HepG2 (cell line): ENCODE results near the gene PUS3. TPM values are rescaled to one million over a fixed set of nuclear protein-coding genes. Genes with fewer than 3 reads are reported as not detected.

Experiments used
- ARNTL ChIP-seq: sonication (generic); formaldehyde crosslinking; IDR thresholded peaks from 2 replicates; pipeline ENCODE4 v1.4.0; 2020; ENCODE audit warnings: mild to moderate bottlenecking, missing genetic modification reagents
- BCL6 ChIP-seq: IDR thresholded peaks from 2 replicates; pipeline ENCODE4 v1.6.1; 2016; ENCODE audit warnings: missing genetic modification reagents, missing compliant biosample characterization
- DPF2 ChIP-seq: sonication (generic); formaldehyde crosslinking; IDR thresholded peaks from 2 replicates; pipeline ENCODE4 v1.4.0; 2020; ENCODE audit warnings: mild to moderate bottlenecking, low read depth, missing genetic modification reagents, borderline replicate concordance
- ELF1 ChIP-seq: sonication (generic); formaldehyde crosslinking; IDR thresholded peaks from 2 replicates; pipeline ENCODE4 v1.4.0; 2020; ENCODE audit warnings: missing genetic modification reagents
- EP300 ChIP-seq, 3 experiments: sonication (generic) in 1 of 3; formaldehyde crosslinking in 1 of 3; IDR thresholded peaks; 2 replicates each; pipeline versions ENCODE4 v1.5.1 to v1.6.1; 2011 to 2020; ENCODE audit warnings: low read depth in 2 of 3, low read length in 2 of 3, borderline replicate concordance in 1 of 3, improper control_type of control experiment in 1 of 3, mild to moderate bottlenecking in 1 of 3, missing genetic modification reagents in 1 of 3, moderate library complexity in 1 of 3
- ERF ChIP-seq: IDR thresholded peaks from 2 replicates; pipeline ENCODE4 v1.6.1; 2018; ENCODE audit warnings: missing biosample characterization, missing genetic modification reagents
- GFI1 ChIP-seq: sonication (generic); formaldehyde crosslinking; IDR thresholded peaks from 2 replicates; pipeline ENCODE4 v1.5.0; 2020; ENCODE audit warnings: missing genetic modification reagents, mild to moderate bottlenecking, borderline replicate concordance
- IRF2 ChIP-seq: IDR thresholded peaks from 2 replicates; pipeline ENCODE4 v1.6.1; 2018; ENCODE audit warnings: missing genetic modification reagents, missing compliant biosample characterization
- KLF9 ChIP-seq: IDR thresholded peaks from 2 replicates; pipeline ENCODE4 v1.6.1; 2016; ENCODE audit warnings: low read depth
- MAFF ChIP-seq: IDR thresholded peaks from 2 replicates; pipeline ENCODE4 v1.6.1; 2011; ENCODE audit warnings: low read depth, low read length, improper control_type of control experiment
- MEIS2 ChIP-seq: sonication (generic); formaldehyde crosslinking; IDR thresholded peaks from 2 replicates; pipeline ENCODE4 v1.9.0; 2021; ENCODE audit warnings: mild to moderate bottlenecking, missing genetic modification reagents
- RBFOX2 ChIP-seq: fragments of 200-400 bp; formaldehyde crosslinking; IDR thresholded peaks from 2 replicates; pipeline ENCODE4 v1.6.1; 2017; ENCODE audit warnings: low read depth, mild to moderate bottlenecking, low read length
- RFXAP ChIP-seq: sonication (generic); formaldehyde crosslinking; IDR thresholded peaks from 2 replicates; pipeline ENCODE4 v1.4.0; 2020; ENCODE audit warnings: missing genetic modification reagents, borderline replicate concordance
- SCMH1 ChIP-seq: sonication (generic); formaldehyde crosslinking; IDR thresholded peaks from 2 replicates; pipeline ENCODE4 v1.9.0; 2021; ENCODE audit warnings: missing genetic modification reagents, mild to moderate bottlenecking, borderline replicate concordance
- SOX13 ChIP-seq, 3 experiments: fragments of 450-650 bp in 1 of 3; sonication (generic) in 1 of 3; formaldehyde crosslinking in 1 of 3; IDR thresholded peaks in 2 of 3; conservative IDR thresholded peaks in 1 of 3; 2 replicates each; pipeline versions ENCODE4 v1.5.0 to v1.6.1; 2016 to 2020; ENCODE audit warnings: antibody characterized with exemption in 1 of 3, mild to moderate bottlenecking in 1 of 3, missing compliant biosample characterization in 1 of 3, missing genetic modification reagents in 1 of 3, moderate library complexity in 1 of 3
- SP2 ChIP-seq: sonication (generic); formaldehyde crosslinking; IDR thresholded peaks from 2 replicates; pipeline ENCODE4 v1.5.1; 2020; ENCODE audit warnings: mild to moderate bottlenecking, missing genetic modification reagents
- TEAD3 ChIP-seq: optimal IDR thresholded peaks from 2 replicates; pipeline ENCODE3; 2016; ENCODE audit warnings: borderline replicate concordance
- XRCC5 ChIP-seq: fragments of 200-400 bp; formaldehyde crosslinking; optimal IDR thresholded peaks from 2 replicates; pipeline ENCODE3; 2017; ENCODE audit warnings: mild to moderate bottlenecking, low read length
- ZBTB20 ChIP-seq: sonication (generic); formaldehyde crosslinking; IDR thresholded peaks from 2 replicates; pipeline ENCODE4 v1.8.1; 2023; ENCODE audit warnings: missing genetic modification reagents, low read depth, mild to moderate bottlenecking, borderline replicate concordance
- ZNF292 ChIP-seq: sonication (generic); formaldehyde crosslinking; IDR thresholded peaks from 2 replicates; pipeline ENCODE4 v1.8.1; 2022; ENCODE audit warnings: mild to moderate bottlenecking, low read depth, missing genetic modification reagents, borderline replicate concordance
- ZNF343 ChIP-seq: sonication (generic); formaldehyde crosslinking; IDR thresholded peaks from 2 replicates; pipeline ENCODE4 v1.4.0; 2020; ENCODE audit warnings: mild to moderate bottlenecking, missing genetic modification reagents
- ZNF44 ChIP-seq: sonication (generic); formaldehyde crosslinking; IDR thresholded peaks from 2 replicates; pipeline ENCODE4 v1.5.1; 2020; ENCODE audit warnings: mild to moderate bottlenecking, missing genetic modification reagents
- polyA plus RNA-seq, 8 experiments: library from polyadenylated mRNA; depleted of rRNA in 3 of 8; stranded (reverse) in 7 of 8; unstranded in 1 of 8; fragments of >200 nt; fragmentation: Illumina TruSeq in 4 of 8; extraction: Trizol in 4 of 8; gene quantifications; 2 replicates each; pipeline versions ENCODE4 v1.2.1 to v1.2.3, GENCODE V29; 2011 to 2016; ENCODE audit warnings: low read depth in 4 of 8, missing spikeins in 1 of 8, mixed read lengths in 1 of 8; ENCODE audit not compliant: insufficient read depth in 1 of 8
- total RNA-seq, 5 experiments: library from RNA; depleted of rRNA; stranded (reverse); fragments of >200 nt; fragmentation: Illumina TruSeq; extraction: Trizol; gene quantifications; 2 replicates each; pipeline ENCODE4 v1.2.3, GENCODE V29; 2016; ENCODE audit warnings: low read depth in 1 of 5
- TF ChIP-seq, protein P1 (sequence below): sonication (generic); formaldehyde crosslinking; IDR thresholded peaks from 2 replicates; pipeline ENCODE4 v1.9.0; 2021; ENCODE audit warnings: missing genetic modification reagents, mild to moderate bottlenecking, borderline replicate concordance
- TF ChIP-seq, protein P2 (sequence below): IDR thresholded peaks from 2 replicates; pipeline ENCODE4 v1.6.1; 2016; ENCODE audit warnings: low read depth, borderline replicate concordance
- TF ChIP-seq, protein P3 (sequence below): sonication (generic); formaldehyde crosslinking; IDR thresholded peaks from 2 replicates; pipeline ENCODE4 v1.5.0; 2020; ENCODE audit warnings: mild to moderate bottlenecking, missing genetic modification reagents, moderate library complexity
- TF ChIP-seq, protein P4 (sequence below): sonication (generic); formaldehyde crosslinking; IDR thresholded peaks from 2 replicates; pipeline ENCODE4 v1.4.0; 2020; ENCODE audit warnings: missing genetic modification reagents, mild to moderate bottlenecking, borderline replicate concordance

The PUS3 gene
- total and polyA plus RNA-seq, 2 of the 13 experiments (the other 11 are each of a cell fraction or from before 2014, with no cell fraction given): 6.0 to 18.2 TPM

DNA sequence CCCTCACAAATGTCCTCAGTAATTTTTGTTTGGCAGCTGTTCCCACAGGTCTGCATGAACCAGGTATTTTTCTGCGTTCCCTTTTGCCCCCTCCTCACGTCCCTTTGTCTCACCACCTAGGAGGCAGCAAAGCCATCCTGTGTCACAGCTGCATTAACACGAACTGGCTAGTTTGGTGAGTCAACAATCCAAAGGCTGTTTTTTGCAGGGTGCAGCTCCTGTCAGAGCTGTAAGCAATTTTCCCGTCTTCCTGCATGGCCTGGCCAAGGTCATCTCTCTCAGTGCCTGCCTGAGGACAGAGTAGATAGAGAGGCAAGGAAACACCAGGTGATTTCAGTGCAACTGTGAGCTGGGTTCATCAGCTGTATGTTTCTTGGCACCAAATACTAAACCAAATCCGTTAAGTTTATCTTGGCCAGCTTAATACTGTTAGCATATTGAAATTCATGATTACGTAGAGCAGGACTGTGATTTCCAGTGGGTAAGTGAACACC lies 22.3 kb upstream of the PUS3 start (continued):
- TF ChIP-seq KLF9 (CRISPR knock-in tag) (no peak), DPF2 (CRISPR knock-in tag) (peak; percentile 38; the same call in 1 of the 2 replicates), EP300 (IDR thresholded peaks at IDR 0.05; ENCODE audit: low read depth in 2 of 2, low read length in 2 of 2) (no peak; a peak in 1 of 4 replicates), EP300 (CRISPR knock-in tag; IDR thresholded peaks at IDR 0.05; ENCODE audit: borderline replicate concordance) (peak; percentile 40; the same call in 1 of the 2 replicates), IRF2 (CRISPR knock-in tag) (peak; percentile 56; the same call in 1 of the 2 replicates), XRCC5 (peak; percentile 79), ELF1 (peak; percentile 39; the same call in 1 of the 2 replicates), SCMH1 (CRISPR knock-in tag) (no peak), SOX13 (IDR thresholded peaks at IDR 0.05) (no peak), SOX13 (CRISPR knock-in tag; conservative IDR thresholded peaks at IDR 0.05 in 1 of 2, IDR thresholded peaks at IDR 0.05 in 1 of 2) (peak in 1 of 2 experiments; percentile 58; a peak in 2 of 4 replicates), RBFOX2 (no peak), ZBTB20 (CRISPR knock-in tag) (peak; percentile 62; the same call in 1 of the 2 replicates), RFXAP (CRISPR knock-in tag) (peak; percentile 34; the same call in 1 of the 2 replicates), GFI1 (CRISPR knock-in tag) (peak; percentile 56; the same call in 1 of the 2 replicates), ERF (peak; percentile 81), ARNTL (CRISPR knock-in tag) (no peak), ZNF343 (CRISPR knock-in tag) (no peak), MAFF (0 out of 2 replicates have a peak, but pooled peaks have one; percentile 15), SP2 (CRISPR knock-in tag) (no peak), TEAD3 (peak; percentile 40), ZNF44 (CRISPR knock-in tag) (0 out of 2 replicates have a peak, but pooled peaks have one; percentile 81), MEIS2 (CRISPR knock-in tag) (peak; percentile 72), BCL6 (CRISPR knock-in tag) (peak; percentile 54), ZNF292 (peak; percentile 98; the same call in 1 of the 2 replicates)
- TF ChIP-seq, protein P1, sequence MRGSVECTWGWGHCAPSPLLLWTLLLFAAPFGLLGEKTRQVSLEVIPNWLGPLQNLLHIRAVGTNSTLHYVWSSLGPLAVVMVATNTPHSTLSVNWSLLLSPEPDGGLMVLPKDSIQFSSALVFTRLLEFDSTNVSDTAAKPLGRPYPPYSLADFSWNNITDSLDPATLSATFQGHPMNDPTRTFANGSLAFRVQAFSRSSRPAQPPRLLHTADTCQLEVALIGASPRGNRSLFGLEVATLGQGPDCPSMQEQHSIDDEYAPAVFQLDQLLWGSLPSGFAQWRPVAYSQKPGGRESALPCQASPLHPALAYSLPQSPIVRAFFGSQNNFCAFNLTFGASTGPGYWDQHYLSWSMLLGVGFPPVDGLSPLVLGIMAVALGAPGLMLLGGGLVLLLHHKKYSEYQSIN: no peak
- TF ChIP-seq, protein P2, sequence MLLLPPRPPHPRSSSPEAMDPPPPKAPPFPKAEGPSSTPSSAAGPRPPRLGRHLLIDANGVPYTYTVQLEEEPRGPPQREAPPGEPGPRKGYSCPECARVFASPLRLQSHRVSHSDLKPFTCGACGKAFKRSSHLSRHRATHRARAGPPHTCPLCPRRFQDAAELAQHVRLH (CRISPR knock-in tag): peak; percentile 44; the same call in 1 of the 2 replicates
- TF ChIP-seq, protein P3, sequence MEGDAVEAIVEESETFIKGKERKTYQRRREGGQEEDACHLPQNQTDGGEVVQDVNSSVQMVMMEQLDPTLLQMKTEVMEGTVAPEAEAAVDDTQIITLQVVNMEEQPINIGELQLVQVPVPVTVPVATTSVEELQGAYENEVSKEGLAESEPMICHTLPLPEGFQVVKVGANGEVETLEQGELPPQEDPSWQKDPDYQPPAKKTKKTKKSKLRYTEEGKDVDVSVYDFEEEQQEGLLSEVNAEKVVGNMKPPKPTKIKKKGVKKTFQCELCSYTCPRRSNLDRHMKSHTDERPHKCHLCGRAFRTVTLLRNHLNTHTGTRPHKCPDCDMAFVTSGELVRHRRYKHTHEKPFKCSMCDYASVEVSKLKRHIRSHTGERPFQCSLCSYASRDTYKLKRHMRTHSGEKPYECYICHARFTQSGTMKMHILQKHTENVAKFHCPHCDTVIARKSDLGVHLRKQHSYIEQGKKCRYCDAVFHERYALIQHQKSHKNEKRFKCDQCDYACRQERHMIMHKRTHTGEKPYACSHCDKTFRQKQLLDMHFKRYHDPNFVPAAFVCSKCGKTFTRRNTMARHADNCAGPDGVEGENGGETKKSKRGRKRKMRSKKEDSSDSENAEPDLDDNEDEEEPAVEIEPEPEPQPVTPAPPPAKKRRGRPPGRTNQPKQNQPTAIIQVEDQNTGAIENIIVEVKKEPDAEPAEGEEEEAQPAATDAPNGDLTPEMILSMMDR (CRISPR knock-in tag): peak; percentile 71
- TF ChIP-seq, protein P4, sequence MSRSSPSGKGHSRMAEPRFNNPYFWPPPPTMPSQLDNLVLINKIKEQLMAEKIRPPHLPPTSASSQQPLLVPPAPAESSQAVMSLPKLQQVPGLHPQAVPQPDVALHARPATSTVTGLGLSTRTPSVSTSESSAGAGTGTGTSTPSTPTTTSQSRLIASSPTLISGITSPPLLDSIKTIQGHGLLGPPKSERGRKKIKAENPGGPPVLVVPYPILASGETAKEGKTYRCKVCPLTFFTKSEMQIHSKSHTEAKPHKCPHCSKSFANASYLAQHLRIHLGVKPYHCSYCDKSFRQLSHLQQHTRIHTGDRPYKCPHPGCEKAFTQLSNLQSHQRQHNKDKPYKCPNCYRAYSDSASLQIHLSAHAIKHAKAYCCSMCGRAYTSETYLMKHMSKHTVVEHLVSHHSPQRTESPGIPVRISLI: peak; percentile 76; the same call in 1 of the 2 replicates
